ENCODE data around the gene TMEM151B.

- TF ChIP-seq CTCF (conservative IDR thresholded peaks at IDR 0.05; ENCODE audit: low read depth, low read length) (no peak), EZH2 (IDR thresholded peaks at IDR 0.05; ENCODE audit: borderline replicate concordance, low read depth, low read length, poor library complexity, severe bottlenecking) (no peak)
These were observed 13.9 kb downstream of the TMEM151B start for GRCh38 chr6:44284121-44284520.
